HCT116 (cell line): ENCODE results near the gene DNAJB1. TPM values are rescaled to one million over a fixed set of nuclear protein-coding genes. Genes with fewer than 3 reads are reported as not detected.

Experiments used
- ATAC-seq: fragments of 200-7000 bp; cut with Tn5 transposase; 2 replicates; pipeline ENCODE4 v1.9.1; 2020; ENCODE audit warnings: mild to moderate bottlenecking, moderate library complexity
- BruUV-seq: library from RNA; stranded (reverse); fragments of 400-500 nt; replicated peaks from 2 replicates; lab custom pipeline; 2021; lab: Mats Ljungman, UMichigan
- CTCF ChIA-PET: fragments of 300-600 bp; sonication (Branson Sonifier 250); formaldehyde crosslinking; loops from one replicate; lab custom pipeline; 2021; ENCODE audit warnings: antibody characterized with exemption; lab: Charles Lee
- POLR2A ChIA-PET: fragments of 300-600, 350-600 bp; sonication (Branson Sonifier 250); formaldehyde crosslinking; loops from one replicate; lab custom pipeline; 2021; ENCODE audit warnings: antibody characterized with exemption; lab: Charles Lee
- RAD21 ChIA-PET, 2 experiments: fragments of 300-600 bp; sonication (Branson Sonifier 250); formaldehyde crosslinking; loops; one replicate each; lab custom pipeline; 2023; ENCODE audit warnings: low total read pairs in 2 of 2; ENCODE audit not compliant: uncharacterized antibody in 2 of 2, unreplicated experiment in 2 of 2, low non-redundant PET in 1 of 2; lab: Charles Lee
- DNase-seq: peaks from one replicate; pipeline ENCODE4 v3.0.0-alpha.2; 2010; ENCODE audit warnings: low read depth, low spot score
- H2AFZ ChIP-seq: fragments of 200-600 bp; shearing (Covaris generic), sonication (generic); 2 replicates; pipeline ENCODE4 v1.6.1; 2017; ENCODE audit warnings: low read depth, mixed run types, mixed read lengths, antibody characterized with exemption, low read length; ENCODE audit not compliant: poor library complexity, severe bottlenecking
- H3K27ac ChIP-seq: 2 replicates; pipeline ENCODE4 v1.5.1; 2012; ENCODE audit warnings: low read depth, low read length
- H3K27me3 ChIP-seq: fragments of 200-600 bp; sonication (generic); 2 replicates; pipeline ENCODE4 v1.6.1; 2016; ENCODE audit warnings: mixed run types, low read length, mixed read lengths; ENCODE audit not compliant: insufficient read depth
- H3K36me3 ChIP-seq, 2 experiments: fragments of 200-500 bp in 1 of 2; fragments of 200-600 bp in 1 of 2; sonication (Bioruptor generic) in 1 of 2; sonication (generic) in 1 of 2; 2 replicates each; pipeline versions ENCODE4 v1.5.1 to v1.6.1; 2014 to 2016; ENCODE audit warnings: low read length in 2 of 2, inconsistent platforms in 1 of 2, mixed read lengths in 1 of 2, mixed run types in 1 of 2; ENCODE audit not compliant: insufficient read depth in 2 of 2, control insufficient read depth in 1 of 2
- H3K4me1 ChIP-seq, 2 experiments: fragments of 200-600 bp in 1 of 2; sonication (generic) in 1 of 2; 2 replicates each; pipeline versions ENCODE4 v1.5.1 to v1.6.1; 2012 to 2017; ENCODE audit warnings: low read length in 2 of 2, inconsistent platforms in 1 of 2, mild to moderate bottlenecking in 1 of 2, mixed read lengths in 1 of 2, mixed run types in 1 of 2, moderate library complexity in 1 of 2; ENCODE audit not compliant: insufficient read depth in 2 of 2, control insufficient read depth in 1 of 2
- H3K4me2 ChIP-seq: fragments of 200-600 bp; sonication (generic); 2 replicates; pipeline ENCODE4 v1.6.1; 2017; ENCODE audit warnings: mixed run types, low read length, mixed read lengths
- H3K4me3 ChIP-seq, 2 experiments: fragments of 200-600 bp in 1 of 2; sonication (generic) in 1 of 2; replicated peaks in 1 of 2; 2 replicates each; pipeline ENCODE4 v1.5.1; 2011 to 2016; ENCODE audit warnings: low read length in 2 of 2, control low read depth in 1 of 2, low read depth in 1 of 2, mild to moderate bottlenecking in 1 of 2, mixed read lengths in 1 of 2, mixed run types in 1 of 2
- H3K79me2 ChIP-seq: fragments of 200-600 bp; sonication (generic); 2 replicates; pipeline ENCODE4 v1.6.1; 2017; ENCODE audit warnings: mild to moderate bottlenecking, mixed run types, low read length, moderate library complexity, mixed read lengths; ENCODE audit not compliant: insufficient read depth
- H3K9ac ChIP-seq: fragments of 200-600 bp; sonication (generic); 2 replicates; pipeline ENCODE4 v1.6.1; 2016; ENCODE audit warnings: low read length, mixed read lengths
- H3K9me2 ChIP-seq: fragments of 200-600 bp; sonication (generic), shearing (Covaris generic); 2 replicates; pipeline ENCODE4 v1.6.1; 2017; ENCODE audit warnings: mixed run types, mild to moderate bottlenecking, moderate library complexity; ENCODE audit not compliant: insufficient read depth
- H3K9me3 ChIP-seq, 2 experiments: fragments of 200-500 bp in 1 of 2; fragments of 200-600 bp in 1 of 2; sonication (Bioruptor generic) in 1 of 2; sonication (generic) in 1 of 2; 2 replicates each; pipeline ENCODE4 v1.6.1; 2014 to 2017; ENCODE audit warnings: low read length in 2 of 2, mixed read lengths in 2 of 2, inconsistent platforms in 1 of 2, low read depth in 1 of 2, mild to moderate bottlenecking in 1 of 2, mixed run types in 1 of 2, moderate library complexity in 1 of 2; ENCODE audit not compliant: control insufficient read depth in 1 of 2, insufficient read depth in 1 of 2
- H4K20me1 ChIP-seq: fragments of 200-600 bp; sonication (generic), shearing (Covaris generic); 2 replicates; pipeline ENCODE4 v1.6.1; 2017; ENCODE audit warnings: mixed run types, mild to moderate bottlenecking, moderate library complexity; ENCODE audit not compliant: insufficient read depth
- EGR1 ChIP-seq: IDR thresholded peaks from 2 replicates; pipeline ENCODE4 v1.6.1; 2012; ENCODE audit warnings: low read depth
- ELF1 ChIP-seq: IDR thresholded peaks from 2 replicates; pipeline ENCODE4 v1.6.1; 2012; ENCODE audit warnings: low read depth, borderline replicate concordance
- EZH2 ChIP-seq: fragments of 200-600 bp; sonication (generic); IDR thresholded peaks from 2 replicates; pipeline ENCODE4 v1.6.1; 2017; ENCODE audit warnings: antibody characterized with exemption, mixed run types
- JUND ChIP-seq: IDR thresholded peaks from 2 replicates; pipeline ENCODE4 v1.6.1; 2012
- POLR2AphosphoS5 ChIP-seq: IDR thresholded peaks from 2 replicates; pipeline ENCODE4 v1.6.1; 2011; ENCODE audit warnings: mild to moderate bottlenecking, low read depth, low read length, moderate library complexity
- SP1 ChIP-seq: IDR thresholded peaks from 2 replicates; pipeline ENCODE4 v1.6.1; 2012; ENCODE audit warnings: low read depth
- TCF7L2 ChIP-seq: IDR thresholded peaks from 2 replicates; pipeline ENCODE4 v1.7.0; 2011; ENCODE audit warnings: borderline replicate concordance, inconsistent platforms; ENCODE audit not compliant: insufficient read depth, insufficient read length; ENCODE audit errors: extremely low read depth
- intact Hi-C: fragments of 100-400 bp; cut with micrococcal nuclease; formaldehyde crosslinking; loops from 2 replicates; pipeline ENCODE4 v1.10.0; 2022
- total RNA-seq: library from RNA; stranded (reverse); gene quantifications from one replicate; pipeline ENCODE4 v1.2.1, GENCODE V29; 2021; ENCODE audit not compliant: unreplicated experiment
- TF ChIP-seq, protein P1 (sequence below): IDR thresholded peaks from 2 replicates; pipeline ENCODE4 v1.6.1; 2011; ENCODE audit warnings: mild to moderate bottlenecking, low read length, moderate library complexity; ENCODE audit not compliant: insufficient replicate concordance; ENCODE audit errors: extremely low read depth
- TF ChIP-seq, protein P2 (sequence below): IDR thresholded peaks from 2 replicates; pipeline ENCODE4 v1.6.1; 2012; ENCODE audit warnings: low read depth

DNAJB1 gene
- total RNA-seq, 1 experiment from 2014 or later, result 175 TPM

DNA sequence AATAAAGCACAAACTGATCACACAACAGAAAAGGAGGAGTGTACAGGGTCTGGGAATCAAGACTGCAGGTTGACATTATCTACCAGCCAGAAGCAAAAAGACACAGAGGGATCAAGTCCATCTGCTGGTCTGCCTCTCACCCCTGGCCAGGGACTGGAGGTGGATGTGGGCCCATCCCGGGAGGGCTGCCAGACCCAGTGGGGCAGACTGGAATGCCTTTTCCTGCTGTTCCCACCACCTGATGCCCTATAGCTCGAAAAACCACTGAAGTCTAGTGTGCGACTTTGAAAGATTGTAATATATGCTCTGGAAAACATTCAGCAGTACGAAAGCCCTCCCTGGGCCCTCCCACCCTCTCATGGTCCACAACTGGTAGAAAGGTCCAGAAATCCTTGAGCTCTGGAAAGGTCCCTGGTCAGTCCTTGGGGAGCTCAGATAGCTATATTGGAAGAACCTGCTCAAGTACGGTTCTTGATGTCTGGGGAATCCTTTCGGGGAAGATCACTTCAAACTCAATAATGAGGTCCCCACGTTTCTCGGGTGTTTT lies 2.6 kb downstream of the DNAJB1 start:
- Histone ChIP-seq H3K4me3 (0 out of 4 replicates have a peak overlapping the region, but pooled peaks of 1 of the 2 experiments have one; percentile 90), H2AFZ (no peak overlapping the region), H4K20me1 (peaks cover 38% of the 10 kb centered on the region; the same call in 1 of the 2 replicates), H3K27me3 (no peaks in the 10 kb centered on the region), H3K9me3 (no peaks in the 10 kb centered on the region), H3K27ac (no peak overlapping the region; the same call in 1 of the 2 replicates), H3K9me2 (no peaks in the 10 kb centered on the region), H3K79me2 (peaks cover 44% of the 10 kb centered on the region), H3K4me1 (peaks cover 48 to 83% of the 10 kb centered on the region in 2 experiments), H3K9ac (no peak overlapping the region), H3K4me2 (0 out of 2 replicates have a peak overlapping the region, but pooled peaks have one; percentile 22), H3K36me3 (peaks cover 7 to 30% of the 10 kb centered on the region in 2 experiments; a peak in 3 of 4 replicates)
- intact Hi-C loops, result no loop called here
- DNase-seq (no peak), ATAC-seq (no peak)
- BruUV-seq, result no TSS peak
- RAD21 ChIA-PET, result no interaction called here
- POLR2A ChIA-PET, result no interaction called here
- CTCF ChIA-PET, result no interaction called here
- TF ChIP-seq EGR1 (no peak), ELF1 (no peak), EZH2 (no peak), POLR2AphosphoS5 (no peak), TCF7L2 (no peak), SP1 (no peak), JUND (no peak)
- TF ChIP-seq, protein P1, sequence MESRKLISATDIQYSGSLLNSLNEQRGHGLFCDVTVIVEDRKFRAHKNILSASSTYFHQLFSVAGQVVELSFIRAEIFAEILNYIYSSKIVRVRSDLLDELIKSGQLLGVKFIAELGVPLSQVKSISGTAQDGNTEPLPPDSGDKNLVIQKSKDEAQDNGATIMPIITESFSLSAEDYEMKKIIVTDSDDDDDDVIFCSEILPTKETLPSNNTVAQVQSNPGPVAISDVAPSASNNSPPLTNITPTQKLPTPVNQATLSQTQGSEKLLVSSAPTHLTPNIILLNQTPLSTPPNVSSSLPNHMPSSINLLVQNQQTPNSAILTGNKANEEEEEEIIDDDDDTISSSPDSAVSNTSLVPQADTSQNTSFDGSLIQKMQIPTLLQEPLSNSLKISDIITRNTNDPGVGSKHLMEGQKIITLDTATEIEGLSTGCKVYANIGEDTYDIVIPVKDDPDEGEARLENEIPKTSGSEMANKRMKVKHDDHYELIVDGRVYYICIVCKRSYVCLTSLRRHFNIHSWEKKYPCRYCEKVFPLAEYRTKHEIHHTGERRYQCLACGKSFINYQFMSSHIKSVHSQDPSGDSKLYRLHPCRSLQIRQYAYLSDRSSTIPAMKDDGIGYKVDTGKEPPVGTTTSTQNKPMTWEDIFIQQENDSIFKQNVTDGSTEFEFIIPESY, result no peak
- TF ChIP-seq, protein P2, sequence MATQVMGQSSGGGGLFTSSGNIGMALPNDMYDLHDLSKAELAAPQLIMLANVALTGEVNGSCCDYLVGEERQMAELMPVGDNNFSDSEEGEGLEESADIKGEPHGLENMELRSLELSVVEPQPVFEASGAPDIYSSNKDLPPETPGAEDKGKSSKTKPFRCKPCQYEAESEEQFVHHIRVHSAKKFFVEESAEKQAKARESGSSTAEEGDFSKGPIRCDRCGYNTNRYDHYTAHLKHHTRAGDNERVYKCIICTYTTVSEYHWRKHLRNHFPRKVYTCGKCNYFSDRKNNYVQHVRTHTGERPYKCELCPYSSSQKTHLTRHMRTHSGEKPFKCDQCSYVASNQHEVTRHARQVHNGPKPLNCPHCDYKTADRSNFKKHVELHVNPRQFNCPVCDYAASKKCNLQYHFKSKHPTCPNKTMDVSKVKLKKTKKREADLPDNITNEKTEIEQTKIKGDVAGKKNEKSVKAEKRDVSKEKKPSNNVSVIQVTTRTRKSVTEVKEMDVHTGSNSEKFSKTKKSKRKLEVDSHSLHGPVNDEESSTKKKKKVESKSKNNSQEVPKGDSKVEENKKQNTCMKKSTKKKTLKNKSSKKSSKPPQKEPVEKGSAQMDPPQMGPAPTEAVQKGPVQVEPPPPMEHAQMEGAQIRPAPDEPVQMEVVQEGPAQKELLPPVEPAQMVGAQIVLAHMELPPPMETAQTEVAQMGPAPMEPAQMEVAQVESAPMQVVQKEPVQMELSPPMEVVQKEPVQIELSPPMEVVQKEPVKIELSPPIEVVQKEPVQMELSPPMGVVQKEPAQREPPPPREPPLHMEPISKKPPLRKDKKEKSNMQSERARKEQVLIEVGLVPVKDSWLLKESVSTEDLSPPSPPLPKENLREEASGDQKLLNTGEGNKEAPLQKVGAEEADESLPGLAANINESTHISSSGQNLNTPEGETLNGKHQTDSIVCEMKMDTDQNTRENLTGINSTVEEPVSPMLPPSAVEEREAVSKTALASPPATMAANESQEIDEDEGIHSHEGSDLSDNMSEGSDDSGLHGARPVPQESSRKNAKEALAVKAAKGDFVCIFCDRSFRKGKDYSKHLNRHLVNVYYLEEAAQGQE, result no peak
